Measurements from ENCODE around the gene TMEM181. TPM values are rescaled to one million over a fixed set of nuclear protein-coding genes. Genes with fewer than 3 reads are reported as not detected.

Gene TMEM181
- total and polyA plus RNA-seq, 2 of the 13 experiments (the other 11 are each of a cell fraction or from before 2014, with no cell fraction given): 59.1 to 108 TPM

DNA sequence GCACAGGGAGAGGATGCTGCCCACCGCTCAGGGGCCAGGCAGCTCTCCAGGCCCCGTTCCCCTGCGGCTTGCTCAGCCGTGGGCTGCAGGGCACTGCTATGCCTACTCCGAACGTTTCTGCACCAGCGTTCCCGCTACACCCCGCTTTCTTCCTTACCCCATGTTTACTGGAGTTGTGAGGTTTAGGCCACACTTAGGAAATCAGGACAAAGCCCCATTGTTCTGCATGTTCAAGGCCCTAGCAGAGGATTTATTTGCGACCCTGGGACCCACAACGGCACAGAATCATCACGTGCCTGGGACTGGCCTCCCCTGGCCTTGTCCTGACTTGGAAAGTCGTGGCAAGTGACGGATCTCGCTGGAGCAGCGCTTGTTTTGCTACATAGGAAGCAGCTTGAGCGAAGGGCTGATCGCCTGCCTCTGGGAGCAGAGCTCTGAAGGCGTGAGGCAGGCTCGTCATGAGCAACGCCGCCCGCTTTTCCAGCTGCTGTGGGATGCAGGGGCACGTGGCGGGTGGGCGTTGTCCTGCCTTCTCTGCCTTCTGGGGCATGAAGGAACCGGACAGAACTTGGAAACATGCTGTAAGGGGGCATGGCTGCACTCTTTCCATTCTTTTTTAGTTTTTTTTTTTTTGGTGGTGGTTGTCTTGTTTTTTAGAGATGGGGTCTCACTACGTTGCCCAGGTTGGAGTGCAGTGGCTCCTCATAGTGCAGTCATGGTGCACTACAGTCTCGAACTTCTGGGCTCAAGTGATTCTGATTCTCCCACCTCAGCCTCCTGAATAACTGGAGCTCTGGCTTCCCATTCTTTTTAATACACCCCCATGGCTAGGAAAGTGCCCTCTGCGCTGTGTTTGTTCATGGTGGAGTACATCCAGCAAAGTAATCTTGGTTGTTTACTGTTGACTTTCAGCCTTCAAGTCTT is 14.6 kb upstream of the TMEM181 start (continued):
- TF ChIP-seq ZNF282 (IDR thresholded peaks at IDR 0.05; ENCODE audit: partially characterized antibody): no peak
- TF ChIP-seq ZBTB42 (CRISPR knock-in tag; IDR thresholded peaks at IDR 0.05): no peak
- TF ChIP-seq SKI (IDR thresholded peaks at IDR 0.05; ENCODE audit: partially characterized antibody): peak; percentile 34
- peak; percentile 62; the same call in 1 of the 2 replicates for TF ChIP-seq ELF1 (CRISPR knock-in tag; IDR thresholded peaks at IDR 0.05)
- no peak for TF ChIP-seq ZNF232 (CRISPR knock-in tag; IDR thresholded peaks at IDR 0.05; ENCODE audit: borderline replicate concordance)
- no peak for TF ChIP-seq ZNF383 (CRISPR knock-in tag; IDR thresholded peaks at IDR 0.05; ENCODE audit: borderline replicate concordance)
- TF ChIP-seq EEA1 (CRISPR knock-in tag; IDR thresholded peaks at IDR 0.05; ENCODE audit: borderline replicate concordance): no peak
- no peak for TF ChIP-seq EZH2 (conservative IDR thresholded peaks at IDR 0.05; ENCODE audit: low read depth, low read length)
- TF ChIP-seq, protein P1, sequence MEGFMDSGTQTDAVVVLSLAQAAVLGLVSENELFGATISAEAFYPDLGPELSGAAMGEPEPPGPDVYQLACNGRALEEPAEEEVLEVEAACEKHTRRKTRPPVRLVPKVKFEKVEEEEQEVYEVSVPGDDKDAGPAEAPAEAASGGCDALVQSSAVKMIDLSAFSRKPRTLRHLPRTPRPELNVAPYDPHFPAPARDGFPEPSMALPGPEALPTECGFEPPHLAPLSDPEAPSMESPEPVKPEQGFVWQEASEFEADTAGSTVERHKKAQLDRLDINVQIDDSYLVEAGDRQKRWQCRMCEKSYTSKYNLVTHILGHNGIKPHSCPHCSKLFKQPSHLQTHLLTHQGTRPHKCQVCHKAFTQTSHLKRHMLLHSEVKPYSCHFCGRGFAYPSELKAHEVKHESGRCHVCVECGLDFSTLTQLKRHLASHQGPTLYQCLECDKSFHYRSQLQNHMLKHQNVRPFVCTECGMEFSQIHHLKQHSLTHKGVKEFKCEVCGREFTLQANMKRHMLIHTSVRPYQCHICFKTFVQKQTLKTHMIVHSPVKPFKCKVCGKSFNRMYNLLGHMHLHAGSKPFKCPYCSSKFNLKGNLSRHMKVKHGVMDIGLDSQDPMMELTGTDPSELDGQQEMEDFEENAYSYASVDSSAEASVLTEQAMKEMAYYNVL (CRISPR knock-in tag; IDR thresholded peaks at IDR 0.05; ENCODE audit: borderline replicate concordance): peak; percentile 62; the same call in 1 of the 2 replicates
- TF ChIP-seq, protein P2, sequence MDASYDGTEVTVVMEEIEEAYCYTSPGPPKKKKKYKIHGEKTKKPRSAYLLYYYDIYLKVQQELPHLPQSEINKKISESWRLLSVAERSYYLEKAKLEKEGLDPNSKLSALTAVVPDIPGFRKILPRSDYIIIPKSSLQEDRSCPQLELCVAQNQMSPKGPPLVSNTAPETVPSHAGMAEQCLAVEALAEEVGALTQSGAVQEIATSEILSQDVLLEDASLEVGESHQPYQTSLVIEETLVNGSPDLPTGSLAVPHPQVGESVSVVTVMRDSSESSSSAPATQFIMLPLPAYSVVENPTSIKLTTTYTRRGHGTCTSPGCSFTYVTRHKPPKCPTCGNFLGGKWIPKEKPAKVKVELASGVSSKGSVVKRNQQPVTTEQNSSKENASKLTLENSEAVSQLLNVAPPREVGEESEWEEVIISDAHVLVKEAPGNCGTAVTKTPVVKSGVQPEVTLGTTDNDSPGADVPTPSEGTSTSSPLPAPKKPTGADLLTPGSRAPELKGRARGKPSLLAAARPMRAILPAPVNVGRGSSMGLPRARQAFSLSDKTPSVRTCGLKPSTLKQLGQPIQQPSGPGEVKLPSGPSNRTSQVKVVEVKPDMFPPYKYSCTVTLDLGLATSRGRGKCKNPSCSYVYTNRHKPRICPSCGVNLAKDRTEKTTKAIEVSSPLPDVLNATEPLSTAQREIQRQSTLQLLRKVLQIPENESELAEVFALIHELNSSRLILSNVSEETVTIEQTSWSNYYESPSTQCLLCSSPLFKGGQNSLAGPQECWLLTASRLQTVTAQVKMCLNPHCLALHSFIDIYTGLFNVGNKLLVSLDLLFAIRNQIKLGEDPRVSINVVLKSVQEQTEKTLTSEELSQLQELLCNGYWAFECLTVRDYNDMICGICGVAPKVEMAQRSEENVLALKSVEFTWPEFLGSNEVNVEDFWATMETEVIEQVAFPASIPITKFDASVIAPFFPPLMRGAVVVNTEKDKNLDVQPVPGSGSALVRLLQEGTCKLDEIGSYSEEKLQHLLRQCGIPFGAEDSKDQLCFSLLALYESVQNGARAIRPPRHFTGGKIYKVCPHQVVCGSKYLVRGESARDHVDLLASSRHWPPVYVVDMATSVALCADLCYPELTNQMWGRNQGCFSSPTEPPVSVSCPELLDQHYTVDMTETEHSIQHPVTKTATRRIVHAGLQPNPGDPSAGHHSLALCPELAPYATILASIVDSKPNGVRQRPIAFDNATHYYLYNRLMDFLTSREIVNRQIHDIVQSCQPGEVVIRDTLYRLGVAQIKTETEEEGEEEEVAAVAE (CRISPR knock-in tag; IDR thresholded peaks at IDR 0.05; ENCODE audit: borderline replicate concordance): peak; percentile 74; the same call in 1 of the 2 replicates
- TF ChIP-seq TCF7 (IDR thresholded peaks at IDR 0.05; ENCODE audit: low read depth): no peak
- TF ChIP-seq, protein P3, sequence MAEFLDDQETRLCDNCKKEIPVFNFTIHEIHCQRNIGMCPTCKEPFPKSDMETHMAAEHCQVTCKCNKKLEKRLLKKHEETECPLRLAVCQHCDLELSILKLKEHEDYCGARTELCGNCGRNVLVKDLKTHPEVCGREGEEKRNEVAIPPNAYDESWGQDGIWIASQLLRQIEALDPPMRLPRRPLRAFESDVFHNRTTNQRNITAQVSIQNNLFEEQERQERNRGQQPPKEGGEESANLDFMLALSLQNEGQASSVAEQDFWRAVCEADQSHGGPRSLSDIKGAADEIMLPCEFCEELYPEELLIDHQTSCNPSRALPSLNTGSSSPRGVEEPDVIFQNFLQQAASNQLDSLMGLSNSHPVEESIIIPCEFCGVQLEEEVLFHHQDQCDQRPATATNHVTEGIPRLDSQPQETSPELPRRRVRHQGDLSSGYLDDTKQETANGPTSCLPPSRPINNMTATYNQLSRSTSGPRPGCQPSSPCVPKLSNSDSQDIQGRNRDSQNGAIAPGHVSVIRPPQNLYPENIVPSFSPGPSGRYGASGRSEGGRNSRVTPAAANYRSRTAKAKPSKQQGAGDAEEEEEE (CRISPR knock-in tag; IDR thresholded peaks at IDR 0.05; ENCODE audit: borderline replicate concordance): no peak
- peak; percentile 81; the same call in 1 of the 2 replicates for TF ChIP-seq SP140L (CRISPR knock-in tag; IDR thresholded peaks at IDR 0.05; ENCODE audit: borderline replicate concordance)
- TF ChIP-seq, protein P4, sequence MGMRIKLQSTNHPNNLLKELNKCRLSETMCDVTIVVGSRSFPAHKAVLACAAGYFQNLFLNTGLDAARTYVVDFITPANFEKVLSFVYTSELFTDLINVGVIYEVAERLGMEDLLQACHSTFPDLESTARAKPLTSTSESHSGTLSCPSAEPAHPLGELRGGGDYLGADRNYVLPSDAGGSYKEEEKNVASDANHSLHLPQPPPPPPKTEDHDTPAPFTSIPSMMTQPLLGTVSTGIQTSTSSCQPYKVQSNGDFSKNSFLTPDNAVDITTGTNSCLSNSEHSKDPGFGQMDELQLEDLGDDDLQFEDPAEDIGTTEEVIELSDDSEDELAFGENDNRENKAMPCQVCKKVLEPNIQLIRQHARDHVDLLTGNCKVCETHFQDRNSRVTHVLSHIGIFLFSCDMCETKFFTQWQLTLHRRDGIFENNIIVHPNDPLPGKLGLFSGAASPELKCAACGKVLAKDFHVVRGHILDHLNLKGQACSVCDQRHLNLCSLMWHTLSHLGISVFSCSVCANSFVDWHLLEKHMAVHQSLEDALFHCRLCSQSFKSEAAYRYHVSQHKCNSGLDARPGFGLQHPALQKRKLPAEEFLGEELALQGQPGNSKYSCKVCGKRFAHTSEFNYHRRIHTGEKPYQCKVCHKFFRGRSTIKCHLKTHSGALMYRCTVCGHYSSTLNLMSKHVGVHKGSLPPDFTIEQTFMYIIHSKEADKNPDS (CRISPR knock-in tag; IDR thresholded peaks at IDR 0.05): no peak
- TF ChIP-seq, protein P5, sequence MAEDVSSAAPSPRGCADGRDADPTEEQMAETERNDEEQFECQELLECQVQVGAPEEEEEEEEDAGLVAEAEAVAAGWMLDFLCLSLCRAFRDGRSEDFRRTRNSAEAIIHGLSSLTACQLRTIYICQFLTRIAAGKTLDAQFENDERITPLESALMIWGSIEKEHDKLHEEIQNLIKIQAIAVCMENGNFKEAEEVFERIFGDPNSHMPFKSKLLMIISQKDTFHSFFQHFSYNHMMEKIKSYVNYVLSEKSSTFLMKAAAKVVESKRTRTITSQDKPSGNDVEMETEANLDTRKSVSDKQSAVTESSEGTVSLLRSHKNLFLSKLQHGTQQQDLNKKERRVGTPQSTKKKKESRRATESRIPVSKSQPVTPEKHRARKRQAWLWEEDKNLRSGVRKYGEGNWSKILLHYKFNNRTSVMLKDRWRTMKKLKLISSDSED (CRISPR knock-in tag; IDR thresholded peaks at IDR 0.05): no peak
- no peak for TF ChIP-seq ARNT (IDR thresholded peaks at IDR 0.05)
- TF ChIP-seq CHCHD3 (CRISPR knock-in tag; IDR thresholded peaks at IDR 0.05): no peak

Measured in HepG2 (cell line).